Measurements from ENCODE around the gene CTBP2.

CTBP2 gene

GRCh38 chr10:125146791-125147579, 13.4 kb downstream of the CTBP2 start:
- TF ChIP-seq ZFX (IDR thresholded peaks at IDR 0.05) (no peak), CTCF (conservative IDR thresholded peaks at IDR 0.05) (no peak)
- H3K27ac ChIP-seq: peak overlapping the region; percentile 30

DNA sequence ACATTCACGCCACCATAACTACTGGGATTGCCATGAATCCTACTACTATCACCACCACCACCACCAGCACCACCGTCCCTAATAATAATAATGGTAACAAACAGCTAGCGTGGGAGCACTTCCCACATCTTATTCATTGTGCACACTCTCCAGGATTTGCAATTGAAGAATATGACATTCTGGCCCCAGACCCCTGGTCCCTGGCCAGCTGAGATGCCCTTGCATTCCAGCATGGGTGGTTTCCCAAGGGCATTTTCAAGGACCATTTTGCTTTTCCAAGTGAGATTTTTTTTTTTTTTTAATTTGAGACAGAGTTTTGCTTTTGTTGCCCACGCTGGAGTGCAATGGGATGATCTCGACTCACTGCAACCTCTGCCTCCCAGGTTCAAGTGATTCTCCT, 14.7 kb downstream of the CTBP2 start:
- TF ChIP-seq CTCF (conservative IDR thresholded peaks at IDR 0.05) (no peak), ZFX (IDR thresholded peaks at IDR 0.05) (no peak)

DNA sequence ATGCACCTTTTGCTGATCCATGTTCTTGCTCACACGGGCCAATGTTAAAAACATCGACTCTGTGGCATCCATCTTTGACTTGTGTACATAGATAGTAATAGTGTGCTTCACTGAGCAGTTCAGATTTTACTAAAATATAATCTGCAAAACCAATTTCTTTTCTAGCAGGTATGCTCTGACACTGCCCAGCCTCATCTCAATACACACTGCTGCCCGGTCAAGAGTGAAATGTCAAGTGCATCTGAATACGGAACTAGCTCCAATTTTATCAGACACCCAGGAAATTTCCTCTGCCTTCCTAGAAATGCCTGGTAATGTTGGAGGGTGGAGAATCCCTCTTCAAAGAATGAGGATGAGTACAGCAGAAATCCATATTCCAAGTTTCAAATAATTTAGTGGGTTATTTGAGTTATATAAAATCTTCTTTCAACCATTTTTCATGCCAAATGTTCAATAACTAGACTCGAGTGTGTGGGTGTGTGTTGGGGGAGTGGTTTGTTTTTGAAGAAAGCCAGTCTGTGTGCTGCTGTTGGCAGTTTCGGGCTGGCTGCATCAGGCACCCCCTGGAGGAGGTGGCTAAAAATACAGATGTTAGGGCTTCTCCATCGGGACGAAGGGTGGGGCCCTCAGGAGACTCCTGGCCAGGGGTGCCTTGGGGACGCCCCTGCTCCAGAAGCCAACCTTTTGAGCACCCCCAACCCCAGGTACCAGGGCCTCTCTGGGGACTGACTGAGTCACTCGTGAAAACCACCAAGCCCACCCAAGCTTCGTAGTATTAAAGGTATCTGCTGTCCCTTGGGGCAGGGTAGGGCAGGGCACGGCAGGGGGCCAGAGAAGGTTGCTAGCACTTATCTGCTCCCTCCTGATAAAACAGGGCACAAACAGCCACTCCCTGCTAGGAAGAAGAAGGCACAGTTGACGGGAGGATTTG, 15.4 kb downstream of the CTBP2 start:
- no peak overlapping the region for H3K27ac ChIP-seq
- TF ChIP-seq CTCF (conservative IDR thresholded peaks at IDR 0.05): no peak
- no peak for TF ChIP-seq ZFX (IDR thresholded peaks at IDR 0.05)

More for the DNA sequence above, 14.7 kb downstream of the CTBP2 start:
- H3K27ac ChIP-seq: no peak overlapping the region

DNA sequence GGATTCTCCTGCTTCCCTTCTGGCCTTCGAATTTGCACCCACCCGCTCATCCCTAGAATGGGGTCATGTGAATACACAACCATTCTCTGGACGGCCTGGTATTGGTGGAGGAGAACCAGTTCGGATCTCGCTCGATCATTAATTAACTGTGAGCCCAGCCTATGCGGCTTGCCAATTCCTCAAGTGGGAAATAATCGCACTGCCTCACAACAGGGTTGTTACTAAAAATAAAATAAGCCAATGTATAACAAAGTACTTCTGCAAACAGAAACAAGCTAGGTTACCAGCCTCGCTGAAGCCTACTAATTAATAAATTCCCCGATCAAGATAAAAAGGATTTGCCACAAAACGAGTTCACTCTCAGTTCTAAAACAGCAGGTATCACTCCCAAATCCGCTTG, 16.2 kb downstream of the CTBP2 start:
- no peak overlapping the region for H3K27ac ChIP-seq
- TF ChIP-seq ZFX (IDR thresholded peaks at IDR 0.05): no peak
- no peak for TF ChIP-seq CTCF (conservative IDR thresholded peaks at IDR 0.05)

GRCh38 chr10:125142946-125143345, 17.4 kb downstream of the CTBP2 start:
- no peak overlapping the region for H3K27ac ChIP-seq
- TF ChIP-seq CTCF (conservative IDR thresholded peaks at IDR 0.05): no peak
- TF ChIP-seq ZFX (IDR thresholded peaks at IDR 0.05): no peak

GRCh38 chr10:125141860-125142484, 18.4 kb downstream of the CTBP2 start:
- H3K27ac ChIP-seq: peak overlapping the region; percentile 16
- TF ChIP-seq ZFX (IDR thresholded peaks at IDR 0.05): no peak
- TF ChIP-seq CTCF (conservative IDR thresholded peaks at IDR 0.05): no peak

Data from C4-2B (cell line).